NOMO-1 treated with DMSO at 0.1 percent for 48 hours (cell line): ENCODE measurements around the gene UIMC1.

Source experiments
- DNase-seq: peaks from one replicate; lab custom pipeline; 2025; ENCODE audit not compliant: unreplicated experiment; lab: John Stamatoyannopoulos, UW

UIMC1 gene

GRCh38 chr5:176956756-176957155, 49.8 kb downstream of the UIMC1 start:
- no peak for DNase-seq

GRCh38 chr5:176955895-176956294, 50.7 kb downstream of the UIMC1 start:
- no peak for DNase-seq

- DNase-seq, result no peak
These were observed 52.5 kb downstream of the UIMC1 start for GRCh38 chr5:176954050-176954449.

DNA sequence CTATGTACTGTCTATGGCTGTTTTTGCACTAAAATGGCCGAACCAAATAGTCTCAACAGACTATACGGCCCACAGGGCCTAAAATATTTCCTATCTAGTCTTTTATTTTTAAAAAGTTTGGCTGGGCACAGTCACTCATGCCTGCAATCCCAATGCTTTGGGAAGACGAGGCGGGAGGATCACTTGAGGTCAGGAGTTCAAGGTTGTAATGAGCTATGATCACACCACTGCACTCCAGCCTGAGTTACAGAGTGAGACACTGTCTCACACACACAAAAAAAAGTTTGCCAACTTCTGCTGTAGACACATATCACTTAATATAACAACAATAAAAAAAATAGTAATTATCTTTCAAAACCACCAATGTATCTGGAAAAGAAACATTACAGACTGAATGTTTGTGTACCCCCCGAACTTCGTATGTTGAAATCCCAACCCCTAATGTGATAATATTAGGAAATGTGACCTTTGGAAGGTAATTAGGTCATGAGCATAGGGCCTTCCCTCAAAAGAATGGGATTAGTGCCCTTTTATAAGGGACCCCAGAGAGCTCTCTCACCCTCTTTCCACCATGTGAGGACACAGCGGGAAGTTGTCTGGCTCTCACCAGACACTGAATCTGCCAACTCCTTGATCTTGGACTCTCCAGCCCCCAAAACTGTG, 53.9 kb downstream of the UIMC1 start:
- no peak for DNase-seq

- no peak for DNase-seq
These were observed 58.1 kb downstream of the UIMC1 start for GRCh38 chr5:176948458-176948857.

DNA sequence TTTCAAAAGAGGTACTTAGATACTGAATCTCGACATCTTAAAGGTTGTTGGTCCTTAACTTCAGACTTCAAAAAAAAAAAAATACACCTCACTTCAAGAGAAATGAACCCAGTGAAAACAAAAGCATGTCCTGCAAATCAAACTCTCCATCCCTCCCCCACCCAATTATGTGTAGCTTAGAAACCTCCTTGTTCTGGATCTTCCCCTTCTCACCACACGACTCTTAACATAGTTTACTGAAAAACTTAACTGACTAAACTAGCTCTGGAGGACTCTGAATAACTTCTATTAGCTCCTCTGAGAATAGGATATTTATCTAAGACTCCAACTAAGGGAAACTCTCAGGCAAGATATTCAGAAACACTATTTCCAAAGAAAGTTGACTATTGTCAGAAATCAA, 58.7 kb downstream of the UIMC1 start:
- DNase-seq, result no peak

DNA sequence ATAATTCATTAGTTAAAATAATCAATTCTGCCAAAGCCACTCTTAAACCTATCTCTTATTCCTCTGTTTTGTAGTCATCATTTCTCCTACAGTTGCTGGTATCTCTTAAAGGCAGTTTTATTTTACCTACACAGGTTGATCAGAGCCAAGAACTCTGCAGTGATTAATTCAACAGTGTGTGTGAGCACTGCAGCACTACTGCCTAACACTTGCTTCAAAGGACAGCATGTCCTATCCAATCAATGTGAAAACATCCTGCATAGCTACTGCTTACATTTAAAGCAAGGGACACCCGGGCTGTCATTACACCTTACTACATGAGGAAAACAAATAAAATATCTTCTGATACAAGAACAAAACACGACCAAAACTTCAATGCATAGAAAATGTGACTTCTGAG, 62.3 kb downstream of the UIMC1 start:
- no peak for DNase-seq

DNA sequence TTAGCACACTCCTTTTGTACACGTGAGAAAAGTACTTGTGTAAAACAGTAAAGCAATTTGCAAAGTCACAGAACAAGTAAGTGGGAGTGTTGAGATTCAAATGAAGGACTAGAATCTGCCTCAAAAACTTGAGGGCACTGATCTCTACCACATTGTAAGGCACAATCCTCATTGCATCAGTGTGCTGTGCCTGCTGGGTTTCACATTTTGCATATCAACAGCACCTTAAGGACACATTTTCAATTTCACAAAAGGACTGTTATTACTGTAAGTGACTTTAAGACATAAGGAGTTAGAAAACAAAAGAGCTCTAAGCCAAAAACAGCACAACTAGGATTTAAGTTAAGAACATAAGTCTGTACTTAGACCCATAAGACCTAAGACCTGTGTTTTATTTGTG, 62.8 kb downstream of the UIMC1 start:
- DNase-seq, result no peak

- DNase-seq, result no peak
These were observed 64.6 kb downstream of the UIMC1 start for GRCh38 chr5:176941951-176942350.

DNA sequence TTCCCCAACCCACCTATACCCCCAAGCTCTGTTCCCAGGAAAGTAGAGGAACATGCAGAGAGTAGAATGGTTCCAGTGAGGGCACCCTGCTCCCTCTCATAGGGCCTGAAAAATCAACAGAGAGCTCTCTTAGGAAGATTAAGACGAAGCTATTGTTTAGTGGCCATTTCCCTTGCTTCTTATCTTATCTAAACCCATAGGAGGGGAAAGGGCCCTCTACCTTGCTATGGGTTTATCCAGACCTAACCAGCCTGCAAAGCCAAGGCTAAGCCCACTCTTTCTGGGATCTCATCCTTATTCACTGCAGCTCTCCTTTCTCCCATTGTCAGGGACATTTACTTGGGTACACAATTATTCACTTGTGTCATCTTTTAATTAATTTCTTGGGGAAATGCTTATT, 68.1 kb downstream of the UIMC1 start:
- DNase-seq, result no peak

DNA sequence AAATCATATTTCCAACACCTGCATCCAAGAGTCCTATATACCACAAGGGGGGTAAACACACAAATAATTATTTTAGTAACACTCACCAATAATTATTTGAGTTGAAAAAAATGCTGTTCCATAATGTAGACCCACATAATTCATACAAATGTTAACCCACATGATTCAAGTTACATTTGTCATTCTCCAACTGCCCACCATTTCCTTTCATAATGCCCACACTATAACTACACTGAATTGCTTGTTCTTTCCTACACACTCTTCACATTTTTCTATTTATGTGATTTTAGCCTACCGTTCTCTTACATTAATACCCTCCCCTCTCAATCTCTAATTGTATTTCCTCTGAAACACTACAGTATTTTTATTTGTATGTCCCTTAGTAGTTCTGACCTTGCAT, 71.6 kb downstream of the UIMC1 start:
- no peak for DNase-seq

- no peak for DNase-seq
These were observed 72.2 kb downstream of the UIMC1 start for GRCh38 chr5:176934309-176934930.

- DNase-seq, result no peak
These were observed 76.9 kb downstream of the UIMC1 start for GRCh38 chr5:176929654-176930053.

- DNase-seq, result no peak
These were observed 79.0 kb downstream of the UIMC1 start for GRCh38 chr5:176927562-176927961.

DNA sequence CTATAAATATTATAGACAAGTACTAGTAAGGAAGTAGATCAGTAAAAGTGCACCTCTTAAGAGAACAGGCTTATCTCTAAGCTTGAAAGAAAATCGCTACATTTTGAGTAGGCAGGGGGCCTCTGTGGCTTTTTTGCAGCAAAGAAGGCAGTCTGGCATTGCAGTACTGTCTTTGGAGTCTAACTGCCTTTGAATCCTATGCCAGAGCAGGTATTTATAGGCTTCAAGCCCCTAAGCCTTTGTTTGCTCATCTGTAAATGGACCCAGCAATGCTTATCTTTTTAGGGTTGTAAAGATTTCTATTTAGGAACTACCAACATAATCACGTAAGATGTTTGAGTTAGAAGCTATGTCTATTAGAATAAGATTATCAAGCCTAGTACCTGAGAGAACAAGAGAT, 83.8 kb downstream of the UIMC1 start:
- DNase-seq, result no peak

DNA sequence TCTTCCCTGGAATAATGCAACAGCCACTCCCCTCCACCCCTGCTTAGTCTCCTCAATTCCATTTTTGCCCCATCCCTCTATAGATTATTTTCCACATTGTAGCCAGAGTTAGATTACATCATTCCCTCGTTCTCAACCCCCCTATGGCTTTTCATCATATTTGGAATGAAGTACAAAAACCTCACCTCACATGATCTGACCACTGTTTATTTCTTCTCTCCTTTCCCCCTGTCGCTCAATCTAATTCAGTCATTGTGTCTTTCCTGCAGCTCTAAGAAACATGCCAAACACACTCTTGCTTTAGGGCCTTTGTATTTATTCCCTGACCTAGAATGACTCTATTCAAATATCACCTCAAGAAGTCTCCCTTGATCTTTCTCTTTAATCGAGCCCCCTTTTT, 84.9 kb downstream of the UIMC1 start:
- no peak for DNase-seq

DNA sequence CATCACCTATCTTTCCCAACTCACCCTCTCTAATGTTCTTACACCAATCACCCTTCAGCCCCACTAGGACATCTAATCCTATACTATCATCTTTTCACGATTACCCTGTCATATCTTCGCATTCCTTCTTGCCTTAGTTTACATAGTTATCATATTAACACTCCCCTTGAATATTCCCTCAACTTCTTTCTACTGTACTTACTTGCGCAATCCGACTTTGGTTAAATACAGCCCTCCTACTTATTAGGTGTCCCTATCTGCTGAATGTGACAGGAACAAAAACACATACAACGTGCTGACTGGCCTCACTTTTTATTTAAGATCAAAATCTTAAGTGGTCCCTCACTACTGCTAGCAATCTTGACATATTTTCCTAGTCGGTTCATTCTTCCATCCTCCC, 88.0 kb downstream of the UIMC1 start:
- no peak for DNase-seq

DNA sequence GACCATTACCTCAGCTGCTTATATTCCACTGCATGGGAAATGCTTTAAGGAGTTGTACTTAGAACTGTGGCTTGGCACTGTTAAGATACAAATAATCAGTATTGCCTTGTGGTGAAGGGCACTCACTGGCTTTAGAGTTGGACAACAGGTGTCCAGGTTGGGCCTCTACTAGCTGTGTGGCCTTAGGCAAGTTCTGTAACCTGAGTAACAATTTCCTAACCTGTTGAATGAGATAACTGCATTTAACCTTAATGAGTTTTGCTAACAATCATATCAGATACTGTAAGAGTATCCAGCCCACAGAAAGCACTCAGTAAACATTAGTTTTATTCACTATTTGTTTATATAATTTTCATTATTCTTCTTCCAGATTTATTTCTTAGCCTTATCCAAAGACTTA, 90.2 kb downstream of the UIMC1 start:
- no peak for DNase-seq

- DNase-seq, result no peak
These were observed 90.7 kb downstream of the UIMC1 start for GRCh38 chr5:176915906-176916305.

- DNase-seq, result no peak
These were observed 94.5 kb downstream of the UIMC1 start for GRCh38 chr5:176912115-176912514.

- DNase-seq, result peak; percentile 88
These were observed 97.8 kb downstream of the UIMC1 start for GRCh38 chr5:176908675-176909368.

- no peak for DNase-seq
These were observed 99.8 kb downstream of the UIMC1 start for GRCh38 chr5:176906796-176907195.

- DNase-seq, result no peak
These were observed 100.5 kb downstream of the UIMC1 start for GRCh38 chr5:176906126-176906525.
